PC-9 (cell line): ENCODE measurements around the gene NEO1. TPM values are rescaled to one million over a fixed set of nuclear protein-coding genes. Genes with fewer than 3 reads are reported as not detected.

ENCODE experiments used
- BruUV-seq: library from RNA; stranded (reverse); fragments of 400-500 nt; replicated peaks from 2 replicates; lab custom pipeline; 2021; lab: Mats Ljungman, UMichigan
- CTCF ChIA-PET: fragments of 300-600 bp; sonication (Branson Sonifier 250); formaldehyde crosslinking; loops from one replicate; lab custom pipeline; 2022; ENCODE audit warnings: antibody characterized with exemption; lab: Charles Lee
- POLR2A ChIA-PET: fragments of 300-600 bp; sonication (Branson Sonifier 250); formaldehyde crosslinking; loops from one replicate; lab custom pipeline; 2022; ENCODE audit warnings: antibody characterized with exemption; ENCODE audit not compliant: unreplicated experiment; lab: Charles Lee
- DNase-seq, 2 experiments: peaks; one replicate each; pipeline versions ENCODE4 v3.0.0 to v3.0.0-alpha.2; 2015 to 2022; ENCODE audit warnings: mixed read lengths in 1 of 2
- H2AFZ ChIP-seq: fragments of 200-600 bp; sonication (generic); 2 replicates; pipeline ENCODE4 v1.8.1; 2017; ENCODE audit warnings: antibody characterized with exemption
- H3F3A ChIP-seq: fragments of 200-600 bp; sonication (generic); 2 replicates; pipeline ENCODE4 v1.8.1; 2017; ENCODE audit warnings: antibody characterized with exemption, mild to moderate bottlenecking, low read depth; ENCODE audit not compliant: insufficient read depth
- H3K27ac ChIP-seq: fragments of 200-600 bp; sonication (generic); 2 replicates; pipeline ENCODE4 v1.6.1; 2016; ENCODE audit warnings: mixed run types
- H3K27me3 ChIP-seq: fragments of 200-600 bp; sonication (generic); 2 replicates; pipeline ENCODE4 v1.6.1; 2016; ENCODE audit warnings: low read depth, mixed run types; ENCODE audit not compliant: insufficient read depth
- H3K36me3 ChIP-seq: fragments of 200-600 bp; sonication (generic); 2 replicates; pipeline ENCODE4 v1.6.1; 2016; ENCODE audit warnings: low read depth, mixed run types
- H3K4me1 ChIP-seq: fragments of 200-600 bp; sonication (generic); replicated peaks from 2 replicates; pipeline ENCODE4 v1.6.1; 2016; ENCODE audit warnings: mixed run types; ENCODE audit not compliant: insufficient read depth
- H3K4me2 ChIP-seq: fragments of 200-600 bp; sonication (generic); 2 replicates; pipeline ENCODE4 v1.6.1; 2017; ENCODE audit warnings: mixed run types
- H3K4me3 ChIP-seq: fragments of 200-600 bp; sonication (generic); 2 replicates; pipeline ENCODE4 v1.6.1; 2016; ENCODE audit warnings: mixed run types
- H3K79me2 ChIP-seq: fragments of 200-600 bp; sonication (generic); 2 replicates; pipeline ENCODE4 v1.6.1; 2017; ENCODE audit warnings: low read depth, mixed run types
- H3K9me2 ChIP-seq: fragments of 200-600 bp; sonication (generic); 2 replicates; pipeline ENCODE4 v1.8.1; 2017; ENCODE audit warnings: mild to moderate bottlenecking; ENCODE audit not compliant: insufficient read depth
- H3K9me3 ChIP-seq: fragments of 200-600 bp; sonication (generic); 2 replicates; pipeline ENCODE4 v1.8.1; 2016; ENCODE audit warnings: low read depth; ENCODE audit not compliant: insufficient read depth
- H4K20me1 ChIP-seq: fragments of 200-600 bp; sonication (generic); 2 replicates; pipeline ENCODE4 v1.8.1; 2017; ENCODE audit not compliant: insufficient read depth
- EZH2 ChIP-seq: fragments of 200-600 bp; sonication (generic); IDR thresholded peaks from 2 replicates; pipeline ENCODE4 v1.8.0; 2017; ENCODE audit warnings: antibody characterized with exemption, low read depth
- intact Hi-C: fragments of 100-400 bp; cut with micrococcal nuclease; formaldehyde crosslinking; loops from one replicate; pipeline ENCODE4 v1.10.0; 2022; ENCODE audit not compliant: unreplicated experiment
- total RNA-seq: library from RNA; stranded (reverse); gene quantifications from 2 replicates; pipeline ENCODE4 v1.2.3, GENCODE V29; 2021
- TF ChIP-seq, protein P1 (sequence below): fragments of 200-600 bp; sonication (generic); conservative IDR thresholded peaks from 2 replicates; pipeline ENCODE4 v1.6.1; 2017; ENCODE audit warnings: mixed run types, antibody characterized with exemption, mild to moderate bottlenecking, moderate library complexity

Gene NEO1
- total RNA-seq, 1 experiment from 2014 or later: 5.2 TPM

DNA sequence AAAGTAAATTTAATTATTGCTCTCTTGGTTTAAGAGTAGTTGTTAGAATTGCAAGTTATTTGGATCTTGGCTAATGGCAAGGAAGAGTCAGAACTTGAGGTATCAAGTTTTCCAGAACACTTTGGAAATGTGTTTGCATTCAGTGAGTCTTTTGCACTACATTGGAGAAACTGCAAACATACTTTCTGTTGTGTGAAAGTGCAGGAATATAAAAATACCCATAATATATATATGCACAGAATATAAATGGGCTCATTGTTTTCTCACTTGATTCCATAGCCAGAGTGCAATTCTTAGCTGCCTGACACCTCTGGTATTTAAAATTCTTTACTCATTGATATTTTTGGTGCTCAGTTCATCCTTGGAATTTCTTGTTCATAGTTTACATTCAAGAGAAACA, 223.6 kb downstream of the NEO1 start:
- TF ChIP-seq EZH2: no peak
- TF ChIP-seq, protein P1, sequence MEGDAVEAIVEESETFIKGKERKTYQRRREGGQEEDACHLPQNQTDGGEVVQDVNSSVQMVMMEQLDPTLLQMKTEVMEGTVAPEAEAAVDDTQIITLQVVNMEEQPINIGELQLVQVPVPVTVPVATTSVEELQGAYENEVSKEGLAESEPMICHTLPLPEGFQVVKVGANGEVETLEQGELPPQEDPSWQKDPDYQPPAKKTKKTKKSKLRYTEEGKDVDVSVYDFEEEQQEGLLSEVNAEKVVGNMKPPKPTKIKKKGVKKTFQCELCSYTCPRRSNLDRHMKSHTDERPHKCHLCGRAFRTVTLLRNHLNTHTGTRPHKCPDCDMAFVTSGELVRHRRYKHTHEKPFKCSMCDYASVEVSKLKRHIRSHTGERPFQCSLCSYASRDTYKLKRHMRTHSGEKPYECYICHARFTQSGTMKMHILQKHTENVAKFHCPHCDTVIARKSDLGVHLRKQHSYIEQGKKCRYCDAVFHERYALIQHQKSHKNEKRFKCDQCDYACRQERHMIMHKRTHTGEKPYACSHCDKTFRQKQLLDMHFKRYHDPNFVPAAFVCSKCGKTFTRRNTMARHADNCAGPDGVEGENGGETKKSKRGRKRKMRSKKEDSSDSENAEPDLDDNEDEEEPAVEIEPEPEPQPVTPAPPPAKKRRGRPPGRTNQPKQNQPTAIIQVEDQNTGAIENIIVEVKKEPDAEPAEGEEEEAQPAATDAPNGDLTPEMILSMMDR: no peak
- H3K9me3 ChIP-seq: no peaks in the 10 kb centered on the region
- H3K4me3 ChIP-seq: no peak overlapping the region
- no peaks in the 10 kb centered on the region for H3F3A ChIP-seq
- no peaks in the 10 kb centered on the region for H3K9me2 ChIP-seq
- no peaks in the 10 kb centered on the region for H3K27me3 ChIP-seq
- intact Hi-C loops: no loop called here
- H4K20me1 ChIP-seq: no peaks in the 10 kb centered on the region
- no peaks in the 10 kb centered on the region for H3K36me3 ChIP-seq
- CTCF ChIA-PET: no interaction called here
- DNase-seq: no peak
- no peak overlapping the region for H3K27ac ChIP-seq
- H3K4me2 ChIP-seq: no peak overlapping the region
- H3K79me2 ChIP-seq: no peaks in the 10 kb centered on the region
- no TSS peak for BruUV-seq
- POLR2A ChIA-PET: no interaction called here
- H3K4me1 ChIP-seq: no peaks in the 10 kb centered on the region
- H2AFZ ChIP-seq: no peak overlapping the region

DNA sequence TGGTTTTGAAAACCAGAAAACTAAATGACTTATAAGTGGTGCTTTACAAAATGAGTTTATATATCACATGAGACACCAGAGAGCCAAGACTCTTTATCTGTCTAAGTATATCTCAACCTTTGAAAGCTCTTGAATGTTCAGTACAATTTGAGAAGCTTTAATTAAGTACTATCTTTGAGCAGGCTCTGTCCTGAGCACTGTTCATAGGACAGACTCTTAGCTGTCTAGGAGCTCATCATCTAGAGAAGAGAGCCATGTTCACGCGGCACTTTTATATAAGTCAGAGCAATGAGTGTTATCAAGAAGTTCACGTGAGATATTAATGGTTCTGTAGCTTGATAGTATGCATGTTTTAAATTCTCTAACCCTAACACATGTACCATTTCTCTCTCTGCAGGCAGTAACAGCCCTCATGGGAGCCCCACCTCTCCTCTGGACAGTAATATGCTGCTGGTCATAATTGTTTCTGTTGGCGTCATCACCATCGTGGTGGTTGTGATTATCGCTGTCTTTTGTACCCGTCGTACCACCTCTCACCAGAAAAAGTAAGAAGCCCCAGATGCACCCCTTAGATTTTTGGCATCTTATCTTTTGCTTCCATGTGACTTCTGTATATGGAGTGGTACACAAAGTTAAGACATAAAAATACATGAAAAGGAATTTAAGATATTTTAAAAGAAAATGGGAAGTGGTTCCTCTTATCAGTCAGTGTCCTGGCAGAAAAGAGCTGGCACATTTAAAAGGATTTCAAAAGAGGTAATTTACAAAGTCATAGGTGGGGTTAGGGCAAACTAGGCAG, 230.5 kb downstream of the NEO1 start:
- Histone ChIP-seq H3K79me2 (no peaks in the 10 kb centered on the region), H4K20me1 (no peaks in the 10 kb centered on the region), H2AFZ (no peak overlapping the region), H3K4me2 (no peak overlapping the region), H3K9me2 (no peaks in the 10 kb centered on the region), H3K36me3 (no peaks in the 10 kb centered on the region), H3K4me1 (no peaks in the 10 kb centered on the region), H3K4me3 (no peak overlapping the region), H3F3A (no peaks in the 10 kb centered on the region), H3K9me3 (no peaks in the 10 kb centered on the region), H3K27ac (no peak overlapping the region), H3K27me3 (no peaks in the 10 kb centered on the region)
- TF ChIP-seq, protein P1: no peak
- no peak for TF ChIP-seq EZH2
- no peak for DNase-seq
- CTCF ChIA-PET: no interaction called here
- POLR2A ChIA-PET: interaction anchor here (0.7 kb wide), 1 partner anchor 21 kb away, joined by 3 read pairs; no protein-coding TSS in a partner anchor
- intact Hi-C loops: no loop called here
- BruUV-seq: no TSS peak

DNA sequence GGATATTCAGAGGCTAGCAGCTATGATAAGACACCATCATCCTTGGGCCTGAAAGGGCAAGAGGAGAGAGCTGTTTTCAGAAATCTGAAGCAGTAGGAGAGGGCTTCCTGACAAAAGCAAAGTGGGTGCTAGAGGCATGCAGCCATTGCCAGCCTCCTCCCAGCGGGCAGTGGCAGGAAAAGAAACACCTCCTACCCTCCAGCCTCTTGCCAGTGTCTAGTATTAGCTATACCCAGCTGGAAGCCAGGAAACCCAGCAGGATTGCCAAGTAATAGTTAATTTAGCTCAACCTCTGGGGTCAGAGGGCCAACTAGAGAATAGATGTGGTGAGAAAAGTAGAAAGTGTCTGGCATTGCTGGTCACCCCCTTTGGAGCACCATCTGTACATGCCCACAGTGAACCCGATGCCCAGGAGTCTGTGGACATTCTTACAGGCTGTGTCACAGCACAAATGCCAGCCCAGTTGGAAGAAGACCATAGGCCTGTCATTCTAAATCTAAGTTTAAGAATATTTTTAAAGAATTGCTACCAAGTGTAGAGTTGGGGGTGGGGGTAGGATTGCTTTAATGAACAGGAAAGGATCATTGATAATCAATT, 231.2 kb downstream of the NEO1 start:
- no peaks in the 10 kb centered on the region for H3K27me3 ChIP-seq
- no peaks in the 10 kb centered on the region for H3K4me1 ChIP-seq
- H3K4me3 ChIP-seq: no peak overlapping the region
- H3K36me3 ChIP-seq: no peaks in the 10 kb centered on the region
- no peak overlapping the region for H3K27ac ChIP-seq
- TF ChIP-seq, protein P1: no peak
- TF ChIP-seq EZH2: no peak
- intact Hi-C loops: no loop called here
- H3K79me2 ChIP-seq: no peaks in the 10 kb centered on the region
- CTCF ChIA-PET: no interaction called here
- no peaks in the 10 kb centered on the region for H3F3A ChIP-seq
- no peaks in the 10 kb centered on the region for H3K9me3 ChIP-seq
- no peak for DNase-seq
- H3K9me2 ChIP-seq: no peaks in the 10 kb centered on the region
- H4K20me1 ChIP-seq: no peaks in the 10 kb centered on the region
- no TSS peak for BruUV-seq
- POLR2A ChIA-PET: interaction anchor here (0.7 kb wide), 1 partner anchor 20 kb away, joined by 3 read pairs; no protein-coding TSS in a partner anchor
- no peak overlapping the region for H2AFZ ChIP-seq
- no peak overlapping the region for H3K4me2 ChIP-seq
